Transverse colon (tissue), 4 donors: Measurements from ENCODE around the gene FAM193B. TPM values are rescaled to one million over a fixed set of nuclear protein-coding genes. Genes with fewer than 3 reads are reported as not detected.
A peak's percentile ranks its signal among the peaks of the same experiment; 100 is the strongest.

Experiments used
- DNase-seq: peaks from one replicate; pipeline ENCODE4 v3.0.0-alpha.2; 2019
- H3K27ac ChIP-seq, 4 donors: fragments of 200-600 bp; sonication (generic); 2 replicates each; pipeline ENCODE4 v1.5.1; 2016 to 2018; ENCODE audit warnings: inconsistent platforms in 4 of 4
- H3K27me3 ChIP-seq: fragments of 200-600 bp; sonication (generic); 2 replicates; pipeline ENCODE4 v1.5.1; 2017; ENCODE audit warnings: inconsistent platforms
- H3K36me3 ChIP-seq, 4 donors: fragments of 200-600 bp; sonication (generic); 2 replicates each; pipeline ENCODE4 v1.5.1; 2017 to 2019; ENCODE audit warnings: inconsistent platforms in 4 of 4
- H3K4me1 ChIP-seq, 4 donors: fragments of 200-600 bp; sonication (generic); 2 replicates each; pipeline ENCODE4 v1.5.1; 2017 to 2020; ENCODE audit warnings: inconsistent platforms in 4 of 4
- H3K4me3 ChIP-seq, 4 donors: fragments of 200-600 bp; sonication (generic); 1 replicate in 1 of 4; 2 replicates in 3 of 4; pipeline versions ENCODE4 v1.5.1 to v1.6.1; 2017 to 2019; ENCODE audit warnings: inconsistent platforms in 4 of 4
- H3K9me3 ChIP-seq, 2 donors: fragments of 200-600 bp; sonication (generic); 2 replicates each; pipeline ENCODE4 v1.5.1; 2017 to 2019; ENCODE audit warnings: inconsistent platforms in 2 of 2
- CTCF ChIP-seq, 5 experiments: fragments of 200-600 bp in 3 of 5; fragments of 450-650 bp in 2 of 5; sonication (generic) in 3 of 5; IDR thresholded peaks; 1 replicate in 2 of 5; 2 replicates in 3 of 5; pipeline ENCODE4 v1.5.1; 2016 to 2017; ENCODE audit warnings: antibody characterized with exemption in 5 of 5, inconsistent platforms in 3 of 5, mild to moderate bottlenecking in 2 of 5, moderate library complexity in 1 of 5
- EP300 ChIP-seq: sonication (generic); formaldehyde crosslinking; IDR thresholded peaks from one replicate; pipeline ENCODE4 v1.6.1; 2017; ENCODE audit warnings: antibody characterized with exemption, low read depth
- POLR2A ChIP-seq: fragments of 450-650 bp; IDR thresholded peaks from one replicate; pipeline ENCODE4 v1.6.1; 2016; ENCODE audit warnings: antibody characterized with exemption, mild to moderate bottlenecking, moderate library complexity
- POLR2AphosphoS5 ChIP-seq, 3 donors: sonication (generic); formaldehyde crosslinking; IDR thresholded peaks; one replicate each; pipeline ENCODE4 v1.6.1; 2016; ENCODE audit warnings: antibody characterized with exemption in 3 of 3
- WGBS, 2 donors: methylation state at CpG; one replicate each; pipeline ENCODE4 v1.1.5; 2018; ENCODE audit warnings: low coverage in 1 of 2; 5-methylcytosine and 5-hydroxymethylcytosine counted together
- in situ Hi-C, 4 donors: fragments of 200-750 bp; cut with MboI; loops; one replicate each; pipeline versions ENCODE4 v1.15.0 to v1.15.1; 2017; ENCODE audit warnings: low sequenced_read_pairs in 3 of 4, low pct_ligation_motif_present in 1 of 4, low pct_unique_long_range_greater_than_20kb in 1 of 4
- intact Hi-C: fragments of 100-400 bp; cut with DNase I; formaldehyde crosslinking; loops from one replicate; pipeline ENCODE4 v1.15.1; 2023; ENCODE audit warnings: low total_unique reads
- total RNA-seq, 4 donors: library from RNA; depleted of rRNA; stranded (reverse); fragments of >200 nt; gene quantifications; one replicate each; pipeline ENCODE4 v1.1.0, GENCODE V29; 2016

FAM193B gene
- total RNA-seq, 4 donors from 2014 or later: 59.7 to 128 (median 63.5) TPM

GRCh38 chr5:177509381-177509951, 44.9 kb downstream of the FAM193B start, which contains the start of gene DOK3:
Gene DOK3 (minus strand): TSS chr5:177509826. CDS start chr5:177509540, 286 bp downstream.
- WGBS, 2 donors: 32% methylated on average over 20 of the region's 20 CpGs; no CpG with 5 or more reads in 1 of the 2 donors
- H3K9me3 ChIP-seq: no peaks in the 10 kb centered on the region
- H3K4me3 ChIP-seq: peak within 1 kb of the TSS in 3 of 4 donors; percentile 2 to 27 (median 26)
- intact Hi-C loops: no loop called here
- DNase-seq: peak; percentile 67
- TF ChIP-seq EP300 (no peak), POLR2A (no peak), POLR2AphosphoS5 (IDR thresholded peaks at IDR 0.05) (no peak), CTCF (IDR thresholded peaks at IDR 0.05) (no peak)
- no peaks in the 10 kb centered on the region for H3K27me3 ChIP-seq
- peaks cover 0 to 5% (median 0%) of the 10 kb centered on the region in 4 donors for H3K4me1 ChIP-seq
- in situ Hi-C loops: loop anchor here in 2 of 4 donors (10.0 to 25.0 kb wide), 2 partner anchors 115 to 122 kb away; partner anchors contain the start of gene SLC34A1 (in 1 of the 2)
- peak within 1 kb of the TSS; percentile 51 to 78 (median 62) for H3K27ac ChIP-seq
- H3K36me3 ChIP-seq: peaks cover 0 to 35% (median 11%) of the 10 kb centered on the region in 4 donors

GRCh38 chr5:177508837-177509236, 45.5 kb downstream of the FAM193B start:
- TF ChIP-seq EP300 (no peak), CTCF (IDR thresholded peaks at IDR 0.05) (no peak), POLR2AphosphoS5 (IDR thresholded peaks at IDR 0.05) (peak in 1 of 3 donors; percentile 25)
- Histone ChIP-seq H3K27me3 (no peaks in the 10 kb centered on the region), H3K36me3 (peaks cover 0 to 28% (median 9%) of the 10 kb centered on the region in 4 donors), H3K4me1 (peaks cover 0 to 5% (median 0%) of the 10 kb centered on the region in 4 donors), H3K4me3 (peak overlapping the region in 3 of 4 donors; percentile 2 to 27 (median 26)), H3K27ac (peak overlapping the region; percentile 51 to 78 (median 62)), H3K9me3 (no peaks in the 10 kb centered on the region)
- DNase-seq: no peak
- intact Hi-C loops: no loop called here
- in situ Hi-C loops: loop anchor here in 2 of 4 donors (10.0 to 25.0 kb wide), 2 partner anchors 114 to 122 kb away; partner anchors contain the start of gene SLC34A1 (in 1 of the 2)
- 65% methylated on average over 8 of the region's 8 CpGs; no CpG with 5 or more reads in 1 of the 2 donors for WGBS, 2 donors

- intact Hi-C loops (no loop called here), in situ Hi-C loops (loop anchor here in 2 of 4 donors (10.0 to 25.0 kb wide), 2 partner anchors 113 to 121 kb away; partner anchors contain the start of gene SLC34A1 (in 1 of the 2))
- H3K36me3 ChIP-seq: peaks cover 0 to 22% (median 7%) of the 10 kb centered on the region in 4 donors
- no peak for DNase-seq
- H3K27me3 ChIP-seq: no peaks in the 10 kb centered on the region
- peak overlapping the region in 3 of 4 donors; percentile 51 to 78 (median 63) for H3K27ac ChIP-seq
- TF ChIP-seq EP300: no peak
- TF ChIP-seq POLR2A: no peak
- TF ChIP-seq POLR2AphosphoS5 (IDR thresholded peaks at IDR 0.05): no peak
- TF ChIP-seq CTCF (IDR thresholded peaks at IDR 0.05): no peak
- H3K4me1 ChIP-seq: peaks cover 0 to 5% (median 0%) of the 10 kb centered on the region in 4 donors
- peak overlapping the region in 1 of 4 donors; percentile 27 for H3K4me3 ChIP-seq
- no peaks in the 10 kb centered on the region for H3K9me3 ChIP-seq
- 74% methylated on average over 26 of the region's 26 CpGs; no CpG with 5 or more reads in 1 of the 2 donors for WGBS, 2 donors
These were observed 46.1 kb downstream of the FAM193B start for GRCh38 chr5:177508221-177508611.

GRCh38 chr5:177507596-177508220, 46.7 kb downstream of the FAM193B start:
- TF ChIP-seq CTCF (IDR thresholded peaks at IDR 0.05) (no peak), POLR2AphosphoS5 (IDR thresholded peaks at IDR 0.05) (no peak)
- intact Hi-C loops: no loop called here
- peaks cover 0 to 17% (median 5%) of the 10 kb centered on the region in 4 donors for H3K36me3 ChIP-seq
- peak overlapping the region in 2 of 4 donors; percentile 63 to 78 for H3K27ac ChIP-seq
- 79 to 89% methylated on average over 8 to 17 of the region's 17 CpGs for WGBS, 2 donors
- DNase-seq: no peak
- H3K4me3 ChIP-seq: peak overlapping the region in 1 of 4 donors; percentile 27
- peaks cover 0 to 5% (median 0%) of the 10 kb centered on the region in 4 donors for H3K4me1 ChIP-seq
- no peaks in the 10 kb centered on the region for H3K9me3 ChIP-seq
- no peaks in the 10 kb centered on the region for H3K27me3 ChIP-seq
- in situ Hi-C loops: loop anchor here in 2 of 4 donors (10.0 to 25.0 kb wide), 2 partner anchors 113 to 120 kb away; partner anchors contain the start of gene SLC34A1 (in 1 of the 2)
